Large intestine (tissue), 3 donors: ENCODE data around the gene ATP11A. TPM values are rescaled to one million over a fixed set of nuclear protein-coding genes. Genes with fewer than 3 reads are reported as not detected.

ENCODE experiments used
- DNase-seq, 2 donors: peaks; one replicate each; pipeline versions ENCODE4 v3.0.0 to v3.0.0-alpha.2; 2013
- H3K27ac ChIP-seq: one replicate; pipeline ENCODE4 v1.5.1; 2013; ENCODE audit warnings: low read length
- H3K27me3 ChIP-seq: 2 replicates; pipeline ENCODE4 v1.6.1; 2013; ENCODE audit warnings: low read length; ENCODE audit not compliant: control insufficient read depth, insufficient read depth
- H3K36me3 ChIP-seq: 2 replicates; pipeline ENCODE4 v1.6.1; 2013; ENCODE audit warnings: low read length; ENCODE audit not compliant: control insufficient read depth, insufficient read depth
- H3K4me1 ChIP-seq: one replicate; pipeline ENCODE4 v1.6.1; 2013; ENCODE audit warnings: low read length; ENCODE audit not compliant: control insufficient read depth, insufficient read depth
- H3K4me3 ChIP-seq: one replicate; pipeline ENCODE4 v1.5.1; 2013; ENCODE audit warnings: low read length
- H3K9me3 ChIP-seq: one replicate; pipeline ENCODE4 v1.6.1; 2013; ENCODE audit warnings: mild to moderate bottlenecking, low read depth, low read length, moderate library complexity; ENCODE audit not compliant: control insufficient read depth
- WGBS: methylation state at CpG from one replicate; pipeline ENCODE4 v1.1.5; 2013; ENCODE audit warnings: low lambda C conversion rate; ENCODE audit not compliant: insufficient coverage; 5-methylcytosine and 5-hydroxymethylcytosine counted together
- polyA plus RNA-seq: library from polyadenylated mRNA; unstranded; fragments of 120-200 nt; gene quantifications from one replicate; pipeline ENCODE4 v1.2.1, GENCODE V29; 2013

ATP11A gene
- polyA plus RNA-seq, 1 donor, result 95.6 TPM

DNA sequence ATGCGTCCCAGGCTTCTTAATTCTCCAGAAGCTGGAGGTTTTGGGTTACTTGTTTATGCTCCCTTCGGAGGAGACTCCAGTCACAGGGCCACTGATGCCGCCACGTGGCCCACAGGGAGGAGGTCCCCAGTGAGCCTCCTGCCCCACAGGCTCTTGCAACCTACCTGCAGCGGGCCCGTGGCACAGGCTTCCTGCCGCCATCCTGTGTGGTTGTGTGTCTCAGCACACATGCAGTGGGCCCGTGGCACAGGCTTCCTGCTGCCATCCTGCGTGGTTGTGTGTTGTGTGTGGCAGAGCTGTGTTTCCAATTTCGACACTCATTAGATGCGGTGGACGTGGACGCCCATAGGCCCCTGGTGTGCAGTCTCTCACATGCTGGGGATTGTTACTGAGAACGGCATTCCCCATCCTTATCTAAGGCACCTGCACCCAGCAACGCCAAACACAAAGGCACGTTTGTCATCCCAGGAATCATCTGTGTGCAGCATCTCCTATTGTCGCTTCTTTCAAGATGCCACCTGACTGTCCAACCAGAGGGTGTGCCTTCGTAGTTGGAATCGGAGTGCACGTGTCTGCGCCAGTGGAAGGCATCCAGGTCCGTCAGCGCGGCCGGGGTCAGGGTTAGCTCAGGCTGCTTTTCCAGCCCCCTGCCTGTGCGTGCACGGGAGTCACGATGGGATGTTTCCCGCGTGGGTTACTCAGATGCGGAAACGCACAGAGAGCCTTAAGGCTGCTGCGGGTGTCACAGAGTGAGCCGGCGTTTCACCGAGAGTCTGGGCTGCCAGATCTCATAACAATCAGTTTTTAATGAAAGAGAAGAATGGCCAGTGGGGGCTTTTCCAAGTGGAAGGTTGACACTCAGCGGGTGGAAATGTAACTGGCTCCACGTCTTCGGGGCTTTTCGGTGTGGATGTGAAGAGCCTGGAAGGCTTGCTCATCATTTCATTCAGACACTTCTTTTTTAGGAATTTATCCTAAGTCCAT lies 119.8 kb downstream of the ATP11A start:
- Histone ChIP-seq H3K4me1 (no peaks in the 10 kb centered on the region), H3K27me3 (no peaks in the 10 kb centered on the region), H3K9me3 (peaks cover 3% of the 10 kb centered on the region), H3K27ac (no peak overlapping the region), H3K36me3 (peaks cover 68% of the 10 kb centered on the region), H3K4me3 (no peak overlapping the region)
- no CpG with 5 or more reads among the region's 40 CpGs for WGBS
- no peak for DNase-seq

DNA sequence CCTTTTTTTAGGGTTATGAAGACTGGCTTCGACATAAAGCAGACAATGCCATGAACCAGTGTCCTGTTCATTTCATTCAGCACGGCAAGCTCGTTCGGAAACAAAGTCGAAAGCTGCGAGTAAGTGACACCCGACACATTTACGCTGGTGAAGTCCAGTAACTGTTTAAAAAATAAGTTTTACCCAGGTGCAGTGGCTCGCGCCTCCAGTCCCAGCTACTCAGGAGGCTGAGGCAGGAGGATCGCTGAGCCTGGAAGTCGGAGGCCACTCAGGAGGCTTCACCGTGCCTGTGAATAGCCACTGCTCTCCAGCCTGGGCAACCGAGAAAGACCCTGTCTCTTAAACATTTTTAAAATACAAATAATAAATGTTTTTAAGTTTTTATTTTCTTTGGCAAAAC lies 120.8 kb downstream of the ATP11A start:
- Histone ChIP-seq H3K4me3 (no peak overlapping the region), H3K36me3 (peaks cover 74% of the 10 kb centered on the region), H3K27ac (no peak overlapping the region), H3K27me3 (no peaks in the 10 kb centered on the region), H3K4me1 (no peaks in the 10 kb centered on the region), H3K9me3 (peaks cover 3% of the 10 kb centered on the region)
- no peak for DNase-seq
- 96% methylated on average over 5 of the region's 14 CpGs for WGBS

DNA sequence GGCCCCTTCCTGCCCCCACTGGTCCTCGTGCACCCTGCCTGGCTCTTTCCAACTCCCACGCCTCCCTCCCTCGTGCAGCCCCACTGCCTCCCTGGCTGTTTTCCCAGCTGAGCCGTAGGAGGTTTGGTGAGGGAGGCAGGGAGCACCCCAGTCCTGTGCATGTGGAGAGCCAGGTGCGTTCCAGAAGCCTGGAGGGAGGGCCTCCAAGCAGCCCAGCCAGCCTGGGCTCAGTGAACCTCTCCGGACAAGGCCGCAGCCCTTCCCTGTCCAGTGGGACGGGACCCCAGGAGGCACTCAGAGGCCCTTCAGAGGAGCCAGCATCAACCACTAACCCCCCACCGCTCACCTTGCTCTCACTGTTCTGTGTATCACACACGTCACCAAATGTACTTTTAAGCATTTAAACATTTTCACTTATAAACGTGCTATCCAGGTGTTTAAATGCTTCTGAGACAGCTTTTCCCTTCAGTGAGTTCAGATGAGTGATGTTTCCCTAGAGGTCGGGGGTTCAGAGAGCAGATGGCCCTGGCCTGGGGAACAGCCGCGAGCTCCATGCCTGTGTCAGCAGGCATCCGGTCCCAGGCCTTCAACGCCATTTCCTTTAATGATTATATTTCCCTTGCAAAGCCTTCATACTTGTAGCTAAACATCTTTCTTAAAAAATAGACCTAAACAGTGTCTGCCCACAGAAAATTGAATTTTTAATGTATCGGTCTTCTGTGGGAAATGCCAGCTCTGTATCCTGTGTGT lies 122.6 kb downstream of the ATP11A start:
- WGBS, result 60% methylated on average over 1 of the region's 17 CpGs
- Histone ChIP-seq H3K4me1 (no peaks in the 10 kb centered on the region), H3K9me3 (peaks cover 3% of the 10 kb centered on the region), H3K27ac (no peak overlapping the region), H3K36me3 (peaks cover 76% of the 10 kb centered on the region), H3K27me3 (no peaks in the 10 kb centered on the region), H3K4me3 (no peak overlapping the region)
- DNase-seq, result no peak

DNA sequence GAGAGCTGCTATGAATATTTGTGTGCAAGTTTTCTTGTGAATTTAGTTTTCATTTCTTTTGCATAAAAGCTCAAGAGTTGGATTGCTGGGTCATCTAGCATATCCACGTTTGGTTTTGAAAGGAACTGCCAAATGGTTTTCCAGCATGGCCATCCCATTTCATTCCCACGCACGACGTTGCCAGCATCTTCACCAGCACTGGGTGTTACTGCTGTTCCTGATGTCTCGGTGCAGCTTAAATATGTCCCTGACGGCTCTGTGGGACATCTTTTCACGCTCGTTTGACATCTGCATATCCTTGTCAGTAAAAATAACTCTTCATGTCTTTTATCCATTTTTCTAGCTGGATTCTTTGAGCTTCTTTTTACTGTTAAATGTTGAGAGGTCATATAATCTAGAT lies 123.7 kb downstream of the ATP11A start:
- Histone ChIP-seq H3K4me1 (no peaks in the 10 kb centered on the region), H3K36me3 (peaks cover 77% of the 10 kb centered on the region), H3K9me3 (peaks cover 11% of the 10 kb centered on the region), H3K27ac (no peak overlapping the region), H3K27me3 (no peaks in the 10 kb centered on the region), H3K4me3 (no peak overlapping the region)
- DNase-seq, result no peak
- whole genome bisulfite sequencing, result no CpG with 5 or more reads among the region's 8 CpGs

DNA sequence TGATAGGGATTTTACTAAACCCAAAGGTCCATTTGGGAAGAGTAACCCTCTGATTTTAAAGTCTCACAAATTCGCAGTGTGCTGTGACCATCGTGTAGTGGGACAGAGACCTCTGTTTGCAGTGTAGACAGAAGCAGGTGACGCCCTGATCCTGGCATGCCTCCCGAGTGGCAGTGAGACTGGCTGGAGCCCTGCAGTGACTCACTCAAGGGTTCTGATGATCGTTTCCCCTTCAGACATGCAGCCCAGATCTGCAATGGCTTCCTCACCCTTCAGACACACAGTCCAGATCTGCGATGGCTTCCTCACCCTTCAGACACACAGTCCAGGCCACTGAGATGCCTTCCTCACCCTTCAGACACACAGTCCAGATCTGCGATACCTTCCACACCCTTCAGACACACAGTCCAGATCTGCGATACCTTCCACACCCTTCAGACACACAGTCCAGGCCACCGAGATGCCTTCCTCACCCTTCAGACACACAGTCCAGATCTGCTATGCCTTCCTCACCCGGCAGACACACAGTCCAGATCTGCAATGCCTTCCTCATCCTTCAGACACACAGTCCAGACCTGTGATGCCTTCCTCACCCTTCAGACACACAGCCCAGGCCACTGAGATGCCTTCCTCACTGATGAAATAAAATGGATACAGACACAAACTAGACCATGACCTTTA lies 125.2 kb downstream of the ATP11A start:
- no peak for DNase-seq
- WGBS, result no CpG with 5 or more reads among the region's 10 CpGs

DNA sequence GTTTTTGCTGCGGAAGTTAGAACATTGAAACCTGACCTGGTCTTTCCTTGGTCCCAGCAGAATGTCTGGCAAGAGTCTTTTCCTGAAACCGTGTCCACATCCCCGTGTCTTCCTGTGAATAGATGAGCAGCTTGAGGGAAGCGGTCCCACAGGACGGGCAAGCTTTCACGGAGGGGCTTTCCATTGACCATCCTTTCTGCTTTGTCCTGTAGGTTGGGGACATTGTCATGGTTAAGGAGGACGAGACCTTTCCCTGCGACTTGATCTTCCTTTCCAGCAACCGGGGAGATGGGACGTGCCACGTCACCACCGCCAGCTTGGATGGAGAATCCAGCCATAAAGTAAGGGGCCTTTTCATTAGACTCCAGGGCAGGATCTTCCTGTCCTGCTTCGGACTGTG lies 126.0 kb downstream of the ATP11A start:
- H3K4me1 ChIP-seq, result no peaks in the 10 kb centered on the region
- H3K4me3 ChIP-seq, result no peak overlapping the region
- no CpG with 5 or more reads among the region's 13 CpGs for WGBS
- DNase-seq, result no peak
- H3K9me3 ChIP-seq, result peaks cover 8% of the 10 kb centered on the region
- H3K36me3 ChIP-seq, result peaks cover 77% of the 10 kb centered on the region
- H3K27ac ChIP-seq, result no peak overlapping the region
- H3K27me3 ChIP-seq, result no peaks in the 10 kb centered on the region

More for the DNA sequence above, 125.2 kb downstream of the ATP11A start:
- Histone ChIP-seq H3K27me3 (no peaks in the 10 kb centered on the region), H3K27ac (no peak overlapping the region), H3K36me3 (peaks cover 77% of the 10 kb centered on the region), H3K4me1 (no peaks in the 10 kb centered on the region), H3K9me3 (peaks cover 11% of the 10 kb centered on the region), H3K4me3 (no peak overlapping the region)

DNA sequence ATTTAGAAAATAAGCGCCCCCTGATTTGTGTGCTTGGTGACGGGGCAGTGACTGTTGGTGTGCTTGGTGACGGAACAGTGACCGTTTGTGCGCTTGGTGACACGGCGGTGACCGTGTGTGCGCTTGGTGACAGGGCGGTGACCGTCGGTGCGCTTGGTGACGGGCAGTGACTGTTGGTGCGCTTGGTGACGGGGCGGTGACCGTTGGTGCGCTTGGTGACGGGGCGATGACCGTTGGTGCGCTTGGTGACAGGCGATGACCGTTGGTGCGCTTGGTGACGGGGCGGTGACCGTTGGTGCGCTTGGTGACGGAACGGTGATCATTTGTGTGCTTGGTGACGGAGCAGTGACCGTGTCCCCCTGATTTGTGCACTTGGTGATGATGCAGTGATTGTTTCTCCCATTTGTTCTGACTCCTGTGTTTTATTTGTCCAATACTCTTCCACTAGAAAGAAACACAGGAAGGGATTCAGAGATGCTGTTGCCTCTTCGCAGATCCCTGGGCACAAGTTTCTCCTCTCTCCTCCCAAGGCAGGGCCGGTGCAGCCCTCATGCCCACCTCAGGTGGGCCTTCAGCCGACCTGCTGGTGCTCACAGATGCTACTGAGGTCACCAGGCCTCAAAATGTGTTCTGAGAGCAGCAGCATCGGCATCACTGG lies 128.3 kb downstream of the ATP11A start:
- H3K4me3 ChIP-seq, result no peak overlapping the region
- H3K9me3 ChIP-seq, result peaks cover 8% of the 10 kb centered on the region
- no peaks in the 10 kb centered on the region for H3K4me1 ChIP-seq
- no peak for DNase-seq
- no peaks in the 10 kb centered on the region for H3K27me3 ChIP-seq
- H3K36me3 ChIP-seq, result peaks cover 76% of the 10 kb centered on the region
- no CpG with 5 or more reads among the region's 38 CpGs for WGBS
- no peak overlapping the region for H3K27ac ChIP-seq

DNA sequence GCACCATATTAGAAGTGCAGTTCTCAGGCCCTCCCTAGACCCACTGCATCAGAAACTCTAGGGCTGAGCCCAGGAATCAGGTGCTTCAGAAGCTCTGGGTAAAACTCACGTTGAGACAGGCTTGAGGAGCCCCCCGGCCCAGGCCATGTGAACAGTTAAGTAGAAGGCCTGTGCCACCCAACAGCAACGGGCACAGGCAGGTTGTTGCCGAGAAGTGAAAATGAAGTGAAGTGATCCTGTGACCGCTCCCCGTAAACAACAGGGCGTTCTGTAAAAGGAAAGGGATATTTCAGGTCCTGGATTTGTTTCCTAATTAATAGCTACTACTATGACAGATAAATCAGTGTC lies 128.8 kb downstream of the ATP11A start:
- DNase-seq, result no peak
- Histone ChIP-seq H3K27ac (no peak overlapping the region), H3K36me3 (peaks cover 77% of the 10 kb centered on the region), H3K9me3 (peaks cover 8% of the 10 kb centered on the region), H3K4me3 (no peak overlapping the region), H3K4me1 (no peaks in the 10 kb centered on the region), H3K27me3 (no peaks in the 10 kb centered on the region)
- 100% methylated on average over 1 of the region's 7 CpGs for WGBS

DNA sequence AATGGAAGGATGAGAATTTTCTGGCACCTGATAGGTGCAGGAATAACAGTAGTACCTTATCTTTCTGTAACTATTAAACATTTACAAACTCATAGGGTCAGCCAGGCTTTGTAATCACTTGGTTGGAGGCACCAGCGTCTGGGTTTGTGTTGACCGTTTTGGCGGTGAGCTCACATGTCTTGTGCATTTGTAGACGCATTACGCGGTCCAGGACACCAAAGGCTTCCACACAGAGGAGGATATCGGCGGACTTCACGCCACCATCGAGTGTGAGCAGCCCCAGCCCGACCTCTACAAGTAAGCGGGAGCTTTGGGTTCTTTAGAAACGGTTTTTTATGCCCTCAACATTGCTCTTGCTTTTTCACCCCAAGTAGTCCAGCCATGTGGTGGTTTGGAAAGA lies 129.3 kb downstream of the ATP11A start:
- peaks cover 8% of the 10 kb centered on the region for H3K9me3 ChIP-seq
- no peak overlapping the region for H3K27ac ChIP-seq
- H3K4me1 ChIP-seq, result no peaks in the 10 kb centered on the region
- no peak overlapping the region for H3K4me3 ChIP-seq
- no peaks in the 10 kb centered on the region for H3K27me3 ChIP-seq
- no CpG with 5 or more reads among the region's 13 CpGs for WGBS
- no peak for DNase-seq
- peaks cover 81% of the 10 kb centered on the region for H3K36me3 ChIP-seq

DNA sequence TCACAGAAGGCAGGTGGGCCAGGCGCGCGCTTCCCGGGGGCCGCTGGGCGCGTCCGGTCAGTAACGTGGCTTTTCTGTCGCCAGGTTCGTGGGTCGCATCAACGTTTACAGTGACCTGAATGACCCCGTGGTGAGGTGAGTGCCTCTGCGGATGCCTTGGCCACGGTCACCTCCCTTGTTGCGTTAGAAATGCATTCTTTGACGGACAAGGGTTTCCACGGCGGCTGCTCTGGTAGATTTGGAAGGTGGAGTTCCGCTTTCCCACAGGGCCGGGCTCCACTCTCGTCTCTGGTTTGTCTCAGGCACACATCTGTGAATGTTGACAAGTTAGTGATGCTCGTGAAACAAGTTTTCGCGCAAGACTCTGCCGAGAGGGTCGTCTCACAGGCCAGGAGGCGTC lies 130.0 kb downstream of the ATP11A start:
- H3K4me3 ChIP-seq, result no peak overlapping the region
- H3K27ac ChIP-seq, result no peak overlapping the region
- H3K36me3 ChIP-seq, result peaks cover 88% of the 10 kb centered on the region

More for the DNA sequence above, 130.0 kb downstream of the ATP11A start:
- Histone ChIP-seq H3K27me3 (no peaks in the 10 kb centered on the region), H3K4me1 (no peaks in the 10 kb centered on the region), H3K9me3 (peaks cover 8% of the 10 kb centered on the region)
- DNase-seq, result no peak
- 80% methylated on average over 1 of the region's 29 CpGs for WGBS
